AG04449 (cell line): Measurements from ENCODE around the gene PEAK1.

Experiments used
- CTCF ChIA-PET: fragments of 350-600 bp; formaldehyde crosslinking; extraction: SDS; loops from one replicate; lab custom pipeline; 2021; ENCODE audit warnings: antibody characterized with exemption; lab: Yijun Ruan, JAX
- POLR2A ChIA-PET: fragments of 400-600, 350-600 bp; formaldehyde crosslinking; extraction: SDS; loops from one replicate; lab custom pipeline; 2020; ENCODE audit warnings: antibody characterized with exemption, inconsistent platforms; lab: Yijun Ruan, JAX
- DNase-seq: peaks from one replicate; pipeline ENCODE4 v3.0.0-alpha.2; 2010; ENCODE audit warnings: low read depth, low spot score
- H3K4me3 ChIP-seq: 2 replicates; pipeline ENCODE4 v1.5.1; 2011; ENCODE audit warnings: low read depth, mild to moderate bottlenecking, control low read depth, low read length
- TF ChIP-seq, protein P1 (sequence below): IDR thresholded peaks from one replicate; pipeline ENCODE4 v1.5.1; 2011; ENCODE audit warnings: mild to moderate bottlenecking, moderate library complexity, low read length, control low read depth, inconsistent platforms; ENCODE audit not compliant: insufficient read depth; ENCODE audit errors: missing control alignments

The PEAK1 gene

DNA sequence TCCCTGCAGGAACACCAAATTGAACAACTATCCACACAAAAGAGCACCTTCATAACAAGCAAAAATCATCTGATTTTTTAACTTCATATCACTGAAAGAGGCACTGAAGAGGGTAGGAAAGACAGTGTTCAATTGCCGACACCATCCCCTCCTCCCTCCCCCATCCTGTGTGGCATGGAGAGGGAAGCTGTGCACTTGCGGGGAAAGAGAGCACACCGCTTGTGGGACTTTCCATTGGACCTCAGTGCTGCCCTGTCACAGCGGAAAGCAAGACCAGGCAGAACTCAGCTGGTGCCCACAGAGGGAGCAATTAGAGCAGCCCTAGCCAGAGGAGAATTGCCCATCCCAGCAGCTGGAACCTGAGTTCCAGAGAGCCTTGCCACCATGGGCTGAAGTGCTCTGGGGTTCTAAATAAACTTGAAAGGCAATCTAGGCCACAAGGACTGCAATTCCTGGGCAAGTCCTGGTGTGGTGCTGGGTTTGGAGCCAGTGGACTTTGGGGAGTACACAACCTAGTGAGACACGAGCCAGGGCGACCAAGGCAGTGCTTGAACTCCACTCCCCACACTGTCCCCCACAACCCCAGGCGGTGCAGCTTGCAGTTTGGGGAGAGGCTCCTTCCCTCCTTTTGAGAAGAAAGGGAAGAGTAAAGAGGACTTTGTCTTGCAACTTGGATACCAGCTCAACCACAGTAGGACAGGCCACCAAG is 27.0 kb downstream of the PEAK1 start:
- H3K4me3 ChIP-seq = no peak overlapping the region
- CTCF ChIA-PET = interaction anchor here (1.2 to 1.8 kb wide), 2 partner anchors 10 to 13 kb away, joined by 3 to 4 read pairs; no protein-coding TSS in a partner anchor
- POLR2A ChIA-PET = no interaction called here
- DNase-seq = no peak
- TF ChIP-seq, protein P1, sequence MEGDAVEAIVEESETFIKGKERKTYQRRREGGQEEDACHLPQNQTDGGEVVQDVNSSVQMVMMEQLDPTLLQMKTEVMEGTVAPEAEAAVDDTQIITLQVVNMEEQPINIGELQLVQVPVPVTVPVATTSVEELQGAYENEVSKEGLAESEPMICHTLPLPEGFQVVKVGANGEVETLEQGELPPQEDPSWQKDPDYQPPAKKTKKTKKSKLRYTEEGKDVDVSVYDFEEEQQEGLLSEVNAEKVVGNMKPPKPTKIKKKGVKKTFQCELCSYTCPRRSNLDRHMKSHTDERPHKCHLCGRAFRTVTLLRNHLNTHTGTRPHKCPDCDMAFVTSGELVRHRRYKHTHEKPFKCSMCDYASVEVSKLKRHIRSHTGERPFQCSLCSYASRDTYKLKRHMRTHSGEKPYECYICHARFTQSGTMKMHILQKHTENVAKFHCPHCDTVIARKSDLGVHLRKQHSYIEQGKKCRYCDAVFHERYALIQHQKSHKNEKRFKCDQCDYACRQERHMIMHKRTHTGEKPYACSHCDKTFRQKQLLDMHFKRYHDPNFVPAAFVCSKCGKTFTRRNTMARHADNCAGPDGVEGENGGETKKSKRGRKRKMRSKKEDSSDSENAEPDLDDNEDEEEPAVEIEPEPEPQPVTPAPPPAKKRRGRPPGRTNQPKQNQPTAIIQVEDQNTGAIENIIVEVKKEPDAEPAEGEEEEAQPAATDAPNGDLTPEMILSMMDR = no peak

DNA sequence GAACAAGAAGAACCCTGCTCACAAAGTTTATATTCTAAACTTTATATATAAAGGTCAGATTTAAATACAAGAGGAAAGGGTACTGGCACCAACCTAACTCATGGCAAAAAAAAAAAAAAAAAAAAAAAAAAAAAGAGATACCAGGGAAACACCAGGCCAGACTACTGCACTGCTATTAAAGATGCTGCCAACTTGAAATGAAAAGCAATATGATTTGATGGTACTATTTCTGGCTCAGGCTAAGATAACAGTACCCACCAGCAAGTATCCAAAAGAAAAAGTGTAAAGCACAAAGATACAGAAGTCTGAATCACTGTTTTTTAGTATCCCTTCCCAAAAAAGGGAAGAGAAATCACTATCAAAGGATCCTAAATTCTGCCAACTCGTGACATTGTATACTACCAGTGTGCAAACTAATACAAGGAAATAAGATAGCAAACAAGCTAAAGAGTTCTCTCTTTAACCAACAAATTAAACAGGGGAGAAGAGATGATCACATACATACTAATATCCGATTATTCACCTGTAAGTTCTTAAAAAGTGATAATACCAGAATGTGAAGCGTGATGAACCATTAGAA is 28.4 kb downstream of the PEAK1 start:
- H3K4me3 ChIP-seq = no peak overlapping the region
- POLR2A ChIA-PET = no interaction called here
- CTCF ChIA-PET = no interaction called here
- no peak for DNase-seq
- TF ChIP-seq, protein P1 = no peak

DNA sequence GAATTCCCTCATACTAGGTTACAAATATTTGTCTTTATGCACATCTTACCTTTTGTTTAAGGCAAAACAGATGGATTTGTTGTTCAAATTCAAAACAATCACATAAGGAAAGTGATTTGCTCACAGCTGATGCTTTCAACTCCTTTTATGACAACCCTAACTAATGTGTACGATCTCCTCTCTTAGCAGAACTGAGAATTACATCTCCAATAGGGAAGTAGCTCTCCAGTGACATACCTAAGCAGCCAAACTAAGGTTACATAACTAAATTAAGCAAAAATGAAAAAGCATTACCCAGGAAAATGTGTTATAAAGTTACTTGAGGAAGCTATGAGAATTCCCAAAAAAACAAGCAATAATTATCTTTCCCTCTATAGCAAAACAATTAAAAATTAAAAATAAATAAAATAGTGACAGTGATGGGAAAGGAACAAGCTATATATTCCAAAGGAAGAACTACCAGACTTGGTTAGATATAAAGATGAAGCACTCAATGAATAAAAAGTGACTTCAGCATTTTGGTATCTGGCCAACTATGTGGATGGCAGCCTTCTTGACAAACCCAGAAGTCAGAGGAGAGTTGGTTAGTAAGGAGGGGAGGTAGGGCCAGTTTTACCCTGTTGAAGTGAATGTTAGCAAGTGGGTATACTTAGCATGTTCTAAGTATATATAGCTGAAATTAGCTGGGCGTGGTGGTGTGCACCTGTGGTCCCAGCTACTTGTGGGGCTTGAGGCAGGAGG is 32.4 kb downstream of the PEAK1 start:
- ChIA-PET CTCF (no interaction called here), POLR2A (no interaction called here)
- H3K4me3 ChIP-seq = no peak overlapping the region
- TF ChIP-seq, protein P1 = no peak
- DNase-seq = no peak

DNA sequence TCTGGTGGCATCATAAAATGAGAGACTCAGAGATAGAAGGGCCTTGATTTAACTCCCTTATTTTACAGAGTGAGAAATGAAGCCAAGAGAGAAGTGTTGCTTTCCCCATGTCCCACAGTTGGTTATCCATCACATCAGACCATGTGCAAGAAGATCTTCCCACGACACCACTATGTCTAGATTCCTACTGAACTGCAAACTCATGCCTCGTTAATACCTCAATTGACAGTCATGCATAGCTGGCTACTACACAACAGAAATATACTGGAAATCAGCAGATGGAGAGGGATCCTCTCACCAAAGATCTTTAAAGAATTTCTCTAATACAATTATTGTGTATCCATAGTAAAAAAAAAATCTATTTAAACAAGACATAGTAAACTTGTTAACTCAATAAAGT is 33.3 kb downstream of the PEAK1 start:
- DNase-seq = no peak
- CTCF ChIA-PET = interaction anchor here (1.1 to 1.8 kb wide), 2 partner anchors 17 to 157 kb away, joined by 3 to 5 read pairs; no protein-coding TSS in a partner anchor
- H3K4me3 ChIP-seq = no peak overlapping the region
- POLR2A ChIA-PET = no interaction called here
- TF ChIP-seq, protein P1 = no peak

DNA sequence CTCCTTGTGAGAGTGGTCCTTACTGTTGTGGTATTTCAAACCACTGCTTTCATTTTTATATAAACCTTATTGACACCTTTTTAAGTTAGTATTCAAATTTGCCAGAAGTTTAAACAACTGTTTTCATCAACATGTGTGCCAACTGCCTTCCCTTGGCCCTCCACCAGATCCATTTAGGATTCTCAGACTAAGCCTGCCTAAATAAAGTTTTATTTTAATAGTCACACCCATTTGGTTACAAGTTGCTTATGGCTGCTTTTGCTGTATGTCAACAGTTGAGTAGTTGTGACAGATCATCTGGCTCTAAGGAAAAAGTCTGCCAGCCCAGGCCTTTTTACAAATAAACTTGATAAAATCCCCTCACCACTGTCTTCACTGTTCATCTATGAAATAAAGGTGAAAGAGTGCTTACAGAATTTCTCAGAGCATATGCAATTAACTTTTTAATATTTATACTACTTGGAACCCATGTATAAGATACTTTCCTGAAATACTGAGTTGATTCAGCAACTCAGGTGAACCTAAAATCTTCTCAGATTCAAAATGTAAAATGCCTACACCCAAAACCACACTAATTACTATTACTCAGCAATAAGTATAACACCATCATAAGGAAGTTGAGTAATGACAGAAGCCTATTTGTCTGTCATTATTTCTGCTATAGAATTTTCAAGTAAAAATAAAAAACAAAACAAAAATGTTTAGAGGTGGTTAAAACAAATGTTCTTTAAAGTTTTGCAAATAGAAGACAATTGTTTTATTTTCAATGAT is 35.1 kb downstream of the PEAK1 start:
- ChIA-PET POLR2A (no interaction called here), CTCF (interaction anchor here (1.4 to 1.8 kb wide), 2 partner anchors 17 to 159 kb away, joined by 5 to 6 read pairs; no protein-coding TSS in a partner anchor)
- TF ChIP-seq, protein P1 = no peak

More for the DNA sequence above, 35.1 kb downstream of the PEAK1 start:
- DNase-seq = no peak
- no peak overlapping the region for H3K4me3 ChIP-seq
